GM10266 (cell line): ENCODE results near the gene CUTA.

Experiments used
- DNase-seq: peaks from one replicate; pipeline ENCODE4 v3.0.0; 2012; ENCODE audit errors: extremely low spot score
- CTCF ChIP-seq: IDR thresholded peaks from 2 replicates; pipeline ENCODE4 v1.5.1; 2012; ENCODE audit warnings: mild to moderate bottlenecking, low read depth; ENCODE audit not compliant: control insufficient read depth, insufficient read depth; ENCODE audit errors: missing control alignments

CUTA gene

DNA sequence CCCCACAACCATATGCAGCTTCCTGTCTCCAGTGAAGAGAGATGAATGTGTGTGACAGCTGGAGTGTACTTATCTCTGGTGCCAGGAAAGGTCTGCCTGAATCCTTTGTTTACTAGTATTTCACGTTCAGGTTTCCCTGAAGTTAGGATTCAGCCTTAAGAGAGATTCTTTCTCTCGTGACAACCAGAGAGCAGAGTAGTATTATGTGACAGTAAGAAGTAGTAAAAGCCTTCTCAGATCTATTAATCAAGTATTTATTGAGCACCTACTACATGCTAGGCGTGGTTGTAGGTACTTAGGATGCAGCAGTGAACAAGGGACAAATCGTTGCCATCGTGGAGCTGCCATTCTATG, 25.3 kb downstream of the CUTA start:
- no peak for DNase-seq
- TF ChIP-seq CTCF, result no peak

DNA sequence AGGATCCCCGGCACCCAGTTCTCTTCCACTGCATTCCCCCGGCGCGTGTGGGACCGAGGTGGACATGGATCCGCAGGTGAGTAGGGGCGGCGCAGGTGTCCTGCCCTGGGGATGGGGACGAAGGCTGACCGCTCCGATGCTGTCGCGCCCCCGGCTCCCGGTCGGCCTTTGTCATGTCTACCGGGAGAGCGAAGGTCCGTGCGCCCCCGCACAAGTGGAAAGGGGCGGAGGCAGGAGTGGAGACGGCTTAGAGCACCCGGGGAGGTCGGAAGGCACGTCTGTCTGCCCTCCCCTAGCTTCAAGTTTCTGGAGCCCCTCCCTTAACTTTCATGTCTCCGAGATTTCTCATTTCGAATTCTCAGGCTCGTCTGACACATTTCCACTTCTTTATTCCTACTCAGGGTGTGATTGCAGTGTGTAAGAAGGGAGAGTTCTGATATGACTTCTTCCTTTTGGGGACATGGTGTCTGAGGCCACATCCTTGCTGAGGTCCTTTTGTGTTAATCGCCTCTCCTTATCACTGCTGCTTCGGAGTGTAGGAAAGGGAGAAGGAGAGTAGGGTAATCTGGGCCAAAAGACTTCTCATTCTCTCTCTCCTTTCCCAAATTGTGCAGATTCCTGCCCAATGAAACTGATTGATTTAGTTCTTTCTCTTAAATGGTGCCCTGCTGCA, 25.8 kb downstream of the CUTA start:
- no peak for TF ChIP-seq CTCF
- peak; percentile 30 for DNase-seq

- peak; percentile 94 for DNase-seq
- TF ChIP-seq CTCF, result peak; percentile 93
Observed at GRCh38 chr6:33391278-33391921, 26.5 kb downstream of the CUTA start, which contains the start of gene KIFC1. Gene KIFC1, plus strand, starts transcription at chr6:33391823. Its CDS starts 163 bp downstream, at chr6:33391986.

- no peak for DNase-seq
- TF ChIP-seq CTCF, result no peak
Observed at GRCh38 chr6:33390767-33391277, 27.1 kb downstream of the CUTA start.

DNA sequence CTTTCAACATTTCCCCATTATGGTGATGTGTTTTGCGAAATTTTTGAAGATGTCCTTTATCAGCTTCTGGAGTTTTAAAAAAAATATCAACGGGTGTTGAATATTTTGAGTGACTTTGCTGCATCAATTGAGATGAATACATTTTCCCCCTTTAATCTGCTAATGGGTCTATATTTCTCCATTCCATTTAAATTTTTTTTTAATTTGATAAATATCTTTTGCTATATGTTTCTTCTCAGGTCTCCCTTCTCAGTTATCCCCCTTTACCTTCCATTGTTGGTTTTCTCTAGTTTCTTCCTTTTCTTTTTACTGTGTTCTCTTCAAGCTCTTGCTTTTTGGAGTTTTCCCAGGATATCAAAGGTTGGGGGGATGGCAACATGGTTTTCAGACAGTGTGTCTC, 27.7 kb downstream of the CUTA start:
- TF ChIP-seq CTCF, result no peak
- no peak for DNase-seq

- DNase-seq, result no peak
- TF ChIP-seq CTCF, result no peak
Observed at GRCh38 chr6:33384581-33385020, 33.3 kb downstream of the CUTA start.
